ENCODE measurements around the gene GPR55.

DNA sequence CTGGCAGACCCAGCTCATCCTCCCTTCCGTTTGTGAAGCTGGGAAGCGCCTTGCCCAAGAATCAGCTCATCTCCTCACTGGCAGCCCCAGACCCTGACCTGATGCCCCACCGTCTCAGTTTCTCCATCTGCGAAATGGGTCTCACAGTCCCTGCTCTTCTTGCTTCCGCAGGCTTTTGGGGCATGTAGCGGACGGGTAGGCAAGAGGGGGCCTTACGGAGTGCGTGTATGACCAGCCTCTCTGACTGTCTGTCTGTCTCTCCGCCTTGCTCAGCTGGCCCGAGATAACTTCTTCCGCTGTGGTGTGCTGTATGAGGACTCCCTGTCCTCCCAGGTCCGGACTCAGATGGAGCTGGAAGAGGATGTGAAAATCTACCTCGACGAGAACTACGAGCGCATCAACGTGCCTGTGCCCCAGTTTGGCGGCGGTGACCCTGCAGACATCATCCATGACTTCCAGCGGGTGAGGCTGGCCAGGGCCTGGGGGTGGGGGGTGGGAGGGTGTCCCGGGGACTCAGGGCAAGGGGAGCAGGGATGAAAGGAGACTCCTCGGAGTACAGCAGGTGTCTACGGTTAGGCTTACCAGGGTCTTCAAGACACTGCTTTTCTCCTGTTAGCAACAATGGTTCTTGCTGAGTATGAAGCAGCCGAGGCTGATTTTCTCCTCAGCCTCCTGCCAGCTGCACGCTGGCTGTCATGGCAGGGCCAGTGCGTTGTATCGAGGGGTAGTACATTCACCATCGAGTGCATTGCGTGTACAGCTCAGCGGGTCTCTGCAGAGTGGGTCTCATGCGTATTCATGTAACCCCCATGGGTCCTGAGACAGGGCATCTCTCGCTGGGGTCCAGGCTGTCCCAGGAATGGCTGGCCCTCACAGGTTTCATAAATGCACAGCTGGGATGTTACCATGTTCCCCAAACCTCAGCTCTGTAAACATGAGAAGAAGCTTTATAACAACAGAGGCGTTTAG, 49.4 kb downstream of the GPR55 start:
- TF ChIP-seq POLR2AphosphoS5 (IDR thresholded peaks at IDR 0.05) (no peak), POLR2A (IDR thresholded peaks at IDR 0.05) (no peak)
- TF ChIP-seq, protein P1, sequence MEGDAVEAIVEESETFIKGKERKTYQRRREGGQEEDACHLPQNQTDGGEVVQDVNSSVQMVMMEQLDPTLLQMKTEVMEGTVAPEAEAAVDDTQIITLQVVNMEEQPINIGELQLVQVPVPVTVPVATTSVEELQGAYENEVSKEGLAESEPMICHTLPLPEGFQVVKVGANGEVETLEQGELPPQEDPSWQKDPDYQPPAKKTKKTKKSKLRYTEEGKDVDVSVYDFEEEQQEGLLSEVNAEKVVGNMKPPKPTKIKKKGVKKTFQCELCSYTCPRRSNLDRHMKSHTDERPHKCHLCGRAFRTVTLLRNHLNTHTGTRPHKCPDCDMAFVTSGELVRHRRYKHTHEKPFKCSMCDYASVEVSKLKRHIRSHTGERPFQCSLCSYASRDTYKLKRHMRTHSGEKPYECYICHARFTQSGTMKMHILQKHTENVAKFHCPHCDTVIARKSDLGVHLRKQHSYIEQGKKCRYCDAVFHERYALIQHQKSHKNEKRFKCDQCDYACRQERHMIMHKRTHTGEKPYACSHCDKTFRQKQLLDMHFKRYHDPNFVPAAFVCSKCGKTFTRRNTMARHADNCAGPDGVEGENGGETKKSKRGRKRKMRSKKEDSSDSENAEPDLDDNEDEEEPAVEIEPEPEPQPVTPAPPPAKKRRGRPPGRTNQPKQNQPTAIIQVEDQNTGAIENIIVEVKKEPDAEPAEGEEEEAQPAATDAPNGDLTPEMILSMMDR (IDR thresholded peaks at IDR 0.05 in 8 of 11, conservative IDR thresholded peaks at IDR 0.05 in 3 of 11): no peak
